Retinal pigment epithelial cell (primary cell): ENCODE measurements around the gene KCND3.
A peak's percentile ranks its signal among the peaks of the same experiment; 100 is the strongest.

ENCODE experiments used
- DNase-seq: peaks from one replicate; pipeline ENCODE4 v3.0.0-alpha.2; 2010; ENCODE audit warnings: low read depth
- H3K4me3 ChIP-seq: 2 replicates; pipeline ENCODE4 v1.5.1; 2011; ENCODE audit warnings: mild to moderate bottlenecking, low read length, control low read depth, moderate library complexity
- CTCF ChIP-seq: conservative IDR thresholded peaks from 2 replicates; pipeline ENCODE4 v1.5.1; 2011; ENCODE audit warnings: low read depth, low read length, control low read depth, inconsistent platforms

KCND3 gene

GRCh38 chr1:111961773-111962565 lies 27.5 kb downstream of the KCND3 start:
- no peak for DNase-seq
- no peak overlapping the region for H3K4me3 ChIP-seq
- TF ChIP-seq CTCF: no peak

- no peak for TF ChIP-seq CTCF
- no peak for DNase-seq
Observed at GRCh38 chr1:111961016-111961415, 28.5 kb downstream of the KCND3 start.

GRCh38 chr1:111959436-111959835 lies 30.0 kb downstream of the KCND3 start:
- no peak overlapping the region for H3K4me3 ChIP-seq
- TF ChIP-seq CTCF: no peak
- no peak for DNase-seq

More at GRCh38 chr1:111961016-111961415, 28.5 kb downstream of the KCND3 start:
- H3K4me3 ChIP-seq: no peak overlapping the region

GRCh38 chr1:111958851-111959250 lies 30.6 kb downstream of the KCND3 start:
- H3K4me3 ChIP-seq: no peak overlapping the region
- TF ChIP-seq CTCF: no peak
- no peak for DNase-seq

GRCh38 chr1:111958075-111958474 lies 31.4 kb downstream of the KCND3 start:
- no peak for TF ChIP-seq CTCF
- no peak overlapping the region for H3K4me3 ChIP-seq
- no peak for DNase-seq

GRCh38 chr1:111956155-111956771 lies 33.2 kb downstream of the KCND3 start:
- no peak overlapping the region for H3K4me3 ChIP-seq
- TF ChIP-seq CTCF: no peak
- DNase-seq: no peak

GRCh38 chr1:111955755-111956154 lies 33.7 kb downstream of the KCND3 start:
- H3K4me3 ChIP-seq: no peak overlapping the region
- no peak for TF ChIP-seq CTCF
- DNase-seq: peak; percentile 46
